PFSK-1 (cell line): ENCODE results near the gene CHD5.

Experiments used
- POLR2AphosphoS5 ChIP-seq: IDR thresholded peaks from 2 replicates; pipeline ENCODE4 v1.6.1; 2012; ENCODE audit warnings: low read depth, mild to moderate bottlenecking, control low read depth, low read length, moderate library complexity
- SIN3A ChIP-seq: IDR thresholded peaks from 2 replicates; pipeline ENCODE4 v1.6.1; 2012; ENCODE audit warnings: mild to moderate bottlenecking, low read length, moderate library complexity, borderline replicate concordance; ENCODE audit not compliant: insufficient read depth
- TAF1 ChIP-seq: IDR thresholded peaks from 2 replicates; pipeline ENCODE4 v1.6.1; 2012; ENCODE audit warnings: low read length, control low read depth, borderline replicate concordance; ENCODE audit not compliant: insufficient read depth
- TF ChIP-seq, protein P1 (sequence below), 2 experiments: IDR thresholded peaks; 2 replicates each; pipeline versions ENCODE4 v1.6.1 to v1.8.0; 2011 to 2012; ENCODE audit warnings: low read depth in 2 of 2, low read length in 2 of 2, control low read depth in 1 of 2, inconsistent platforms in 1 of 2, mild to moderate bottlenecking in 1 of 2, moderate library complexity in 1 of 2; ENCODE audit not compliant: insufficient read depth in 1 of 2

DNA sequence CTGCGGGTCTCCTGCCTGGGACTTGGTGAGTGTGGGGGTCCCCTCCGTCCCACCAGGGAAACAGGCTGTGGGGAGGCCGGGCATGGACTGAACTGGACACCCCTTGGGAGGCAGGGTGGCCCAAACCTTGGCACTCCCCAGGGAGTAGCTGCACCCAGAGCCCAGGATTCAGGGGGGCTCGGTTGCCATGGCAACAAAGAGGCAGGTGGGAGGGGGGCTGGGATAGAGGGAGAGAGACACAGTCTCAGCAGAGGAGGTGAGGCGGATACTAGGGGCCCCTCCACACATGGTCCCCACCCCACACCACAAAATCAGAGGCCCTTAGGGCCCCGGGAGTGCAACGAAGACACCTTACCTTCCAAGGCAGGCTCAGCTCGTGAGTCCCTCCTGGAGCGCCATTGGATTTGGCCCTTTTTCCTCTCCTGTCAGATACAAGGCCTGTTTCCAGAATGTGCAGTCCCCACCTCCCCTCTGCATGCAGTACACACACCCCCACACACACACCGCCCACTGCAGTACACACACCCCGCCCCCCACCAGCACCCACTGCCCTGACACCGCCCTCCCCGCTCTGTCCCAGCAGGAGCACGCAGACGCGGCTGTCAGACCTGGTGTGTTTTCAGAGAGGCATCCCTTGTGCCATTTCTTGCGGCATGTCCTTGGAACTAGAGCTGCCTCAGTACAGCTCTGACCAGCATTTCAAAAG lies 107.2 kb downstream of the CHD5 start:
- no peak for TF ChIP-seq TAF1
- TF ChIP-seq SIN3A: no peak
- TF ChIP-seq POLR2AphosphoS5: no peak
- TF ChIP-seq, protein P1, sequence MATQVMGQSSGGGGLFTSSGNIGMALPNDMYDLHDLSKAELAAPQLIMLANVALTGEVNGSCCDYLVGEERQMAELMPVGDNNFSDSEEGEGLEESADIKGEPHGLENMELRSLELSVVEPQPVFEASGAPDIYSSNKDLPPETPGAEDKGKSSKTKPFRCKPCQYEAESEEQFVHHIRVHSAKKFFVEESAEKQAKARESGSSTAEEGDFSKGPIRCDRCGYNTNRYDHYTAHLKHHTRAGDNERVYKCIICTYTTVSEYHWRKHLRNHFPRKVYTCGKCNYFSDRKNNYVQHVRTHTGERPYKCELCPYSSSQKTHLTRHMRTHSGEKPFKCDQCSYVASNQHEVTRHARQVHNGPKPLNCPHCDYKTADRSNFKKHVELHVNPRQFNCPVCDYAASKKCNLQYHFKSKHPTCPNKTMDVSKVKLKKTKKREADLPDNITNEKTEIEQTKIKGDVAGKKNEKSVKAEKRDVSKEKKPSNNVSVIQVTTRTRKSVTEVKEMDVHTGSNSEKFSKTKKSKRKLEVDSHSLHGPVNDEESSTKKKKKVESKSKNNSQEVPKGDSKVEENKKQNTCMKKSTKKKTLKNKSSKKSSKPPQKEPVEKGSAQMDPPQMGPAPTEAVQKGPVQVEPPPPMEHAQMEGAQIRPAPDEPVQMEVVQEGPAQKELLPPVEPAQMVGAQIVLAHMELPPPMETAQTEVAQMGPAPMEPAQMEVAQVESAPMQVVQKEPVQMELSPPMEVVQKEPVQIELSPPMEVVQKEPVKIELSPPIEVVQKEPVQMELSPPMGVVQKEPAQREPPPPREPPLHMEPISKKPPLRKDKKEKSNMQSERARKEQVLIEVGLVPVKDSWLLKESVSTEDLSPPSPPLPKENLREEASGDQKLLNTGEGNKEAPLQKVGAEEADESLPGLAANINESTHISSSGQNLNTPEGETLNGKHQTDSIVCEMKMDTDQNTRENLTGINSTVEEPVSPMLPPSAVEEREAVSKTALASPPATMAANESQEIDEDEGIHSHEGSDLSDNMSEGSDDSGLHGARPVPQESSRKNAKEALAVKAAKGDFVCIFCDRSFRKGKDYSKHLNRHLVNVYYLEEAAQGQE (IDR thresholded peaks at IDR 0.05; ENCODE audit: insufficient read depth in 1 of 2, low read depth in 2 of 2, low read length in 2 of 2): no peak
